Right renal pelvis (tissue), 4 donors: ENCODE data around the gene NBR1. TPM values are rescaled to one million over a fixed set of nuclear protein-coding genes. Genes with fewer than 3 reads are reported as not detected.
A peak's percentile ranks its signal among the peaks of the same experiment; 100 is the strongest.
"Not testable (repeated sequence)": the region's sequence is repeated elsewhere in the genome, so short reads cannot be mapped to it uniquely, and the experiment has no call there.

ENCODE experiments used
- DNase-seq, 4 donors: peaks; one replicate each; pipeline ENCODE4 v3.0.0-alpha.2; 2013; ENCODE audit warnings: low read depth in 4 of 4, low spot score in 3 of 4, missing footprints in 1 of 4
- polyA plus RNA-seq, 4 donors: library from polyadenylated mRNA; unstranded; fragments of 120-200 nt; gene quantifications; one replicate each; pipeline ENCODE4 v1.2.1, GENCODE V29; 2013; ENCODE audit not compliant: insufficient read length in 4 of 4

NBR1 gene
- polyA plus RNA-seq, 4 donors = 111 to 136 (median 130) TPM

DNA sequence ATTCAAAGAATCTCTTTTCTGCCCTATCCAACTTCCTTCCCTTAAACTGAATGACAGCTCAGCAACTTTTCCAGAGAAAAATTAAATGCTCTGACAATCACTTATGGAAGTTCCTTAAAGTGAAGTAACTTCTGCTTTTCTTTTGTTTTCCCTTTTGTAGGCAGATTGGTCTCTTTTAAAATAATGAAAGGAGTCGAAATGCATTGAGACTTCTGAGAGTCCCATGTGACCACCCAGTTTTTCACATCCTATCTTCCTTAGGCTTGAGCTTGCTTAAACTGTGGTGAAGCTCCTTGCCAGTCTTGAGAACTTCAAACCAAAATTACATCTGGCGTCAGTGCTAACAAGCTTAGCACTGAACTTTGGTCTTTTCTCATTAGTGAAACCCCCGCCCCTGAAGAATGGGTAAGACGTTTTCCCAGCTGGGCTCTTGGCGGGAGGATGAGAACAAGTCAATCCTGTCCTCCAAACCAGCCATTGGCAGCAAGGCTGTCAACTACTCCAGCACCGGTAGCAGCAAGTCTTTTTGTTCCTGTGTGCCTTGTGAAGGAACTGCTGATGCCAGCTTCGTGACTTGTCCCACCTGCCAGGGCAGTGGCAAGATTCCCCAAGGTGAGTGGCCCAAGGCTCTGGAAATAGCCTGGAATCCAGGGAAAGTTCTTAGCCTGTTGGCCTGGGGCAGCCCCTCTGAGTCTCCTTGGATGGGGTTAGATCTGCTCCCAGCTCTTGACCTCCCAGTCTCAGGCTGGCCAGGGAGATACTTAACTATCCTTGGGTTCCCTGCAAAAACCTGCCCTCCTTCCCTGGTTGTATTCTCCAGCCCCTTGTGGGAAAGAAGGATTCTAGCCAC is 41.9 kb downstream of the NBR1 start:
- DNase-seq = no peak

DNA sequence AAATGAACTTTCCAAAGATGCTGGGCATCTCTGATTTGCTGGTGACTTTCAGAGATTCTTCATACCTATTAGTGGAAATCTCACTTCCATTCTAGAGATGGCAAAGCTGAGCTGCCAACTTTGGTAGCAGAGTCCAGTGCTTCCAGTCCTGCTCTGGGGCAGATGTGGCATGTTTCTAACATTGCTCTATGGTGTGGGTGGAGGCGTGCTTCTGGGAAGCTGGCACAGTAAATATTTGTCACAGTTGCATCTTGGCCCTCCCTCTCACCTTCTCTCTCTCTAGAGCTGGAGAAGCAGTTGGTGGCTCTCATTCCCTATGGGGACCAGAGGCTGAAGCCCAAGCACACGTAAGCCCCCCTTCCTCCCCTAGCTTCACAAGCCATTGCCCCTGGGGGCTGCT is 42.5 kb downstream of the NBR1 start:
- DNase-seq = no peak

DNA sequence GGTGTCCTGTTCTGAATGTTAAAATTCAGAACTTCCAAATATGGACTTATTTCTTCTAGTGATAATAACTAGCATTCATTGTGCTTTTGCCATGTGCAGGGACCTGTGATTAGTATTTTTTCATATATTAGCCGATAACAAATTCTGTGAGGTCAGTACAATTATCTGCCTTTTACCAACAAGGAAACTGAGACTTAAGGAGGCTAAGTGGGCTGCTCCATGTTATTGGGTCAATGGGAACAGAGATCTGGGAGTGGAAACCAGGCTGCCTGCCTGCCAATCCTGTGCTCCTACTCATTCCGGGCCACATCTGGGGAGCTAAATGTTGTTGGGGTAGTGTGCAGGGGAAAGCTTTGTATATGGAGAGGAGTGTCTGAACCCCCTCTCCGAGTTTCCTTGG is 44.3 kb downstream of the NBR1 start:
- no peak for DNase-seq

DNA sequence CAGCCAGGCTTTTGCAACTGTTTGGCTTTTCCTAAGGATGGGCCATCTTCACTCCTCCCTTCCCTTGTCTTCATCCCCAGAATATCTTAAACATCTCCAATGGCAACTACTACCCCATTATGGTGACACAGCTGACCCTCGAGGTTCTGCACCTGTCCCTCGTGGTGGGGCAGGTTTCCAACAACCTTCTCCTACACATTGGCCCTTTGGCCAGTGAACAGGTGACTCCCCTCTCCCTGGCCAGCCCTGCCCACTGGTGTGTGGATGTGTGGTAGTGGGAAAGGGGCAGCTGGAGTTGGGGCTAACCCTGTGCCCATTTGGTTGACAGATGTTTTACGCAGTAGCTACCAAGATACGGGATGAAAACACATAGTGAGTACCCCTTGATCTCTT is 45.4 kb downstream of the NBR1 start:
- no peak for DNase-seq

DNA sequence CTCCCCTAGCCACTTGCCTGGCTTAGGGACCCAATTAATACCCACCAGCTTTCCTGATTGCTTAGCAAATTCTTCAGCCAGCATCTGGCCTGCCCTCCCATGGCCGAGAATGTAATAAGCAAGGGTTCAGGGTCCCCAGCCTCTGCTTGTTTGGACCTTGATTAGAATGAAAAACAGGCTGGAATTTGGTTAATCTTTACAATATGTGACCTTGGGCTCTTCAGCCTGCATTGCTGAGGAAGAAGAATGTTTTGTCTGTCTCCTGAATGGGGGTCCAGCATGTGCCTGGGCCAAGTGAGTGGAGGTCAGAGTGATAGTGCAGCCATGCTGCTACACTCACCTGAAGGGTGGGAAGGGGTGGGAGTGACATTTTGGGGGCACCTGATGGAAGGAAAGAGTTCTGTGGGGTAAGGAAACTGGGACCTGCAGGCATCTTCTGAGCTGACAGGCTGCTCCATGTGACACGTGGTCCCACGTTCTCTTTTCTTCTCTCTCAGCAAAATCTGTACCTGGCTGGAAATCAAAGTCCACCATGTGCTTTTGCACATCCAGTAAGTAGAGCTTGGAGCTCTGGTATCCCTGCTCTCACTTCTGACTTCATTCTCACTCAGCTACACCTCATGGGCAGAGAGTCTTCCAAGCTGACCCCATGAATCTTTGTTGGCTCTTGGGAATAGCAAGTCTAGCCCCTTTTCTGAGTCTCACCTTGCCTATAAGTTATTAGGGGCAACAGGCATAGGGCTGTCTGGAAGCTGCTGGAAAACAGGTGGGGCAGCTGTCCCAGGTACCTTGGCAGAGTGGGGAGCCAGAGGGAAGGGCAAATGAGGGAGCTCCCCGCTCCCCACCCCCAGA is 46.0 kb downstream of the NBR1 start:
- peak in 1 of 4 donors; percentile 14 for DNase-seq

DNA sequence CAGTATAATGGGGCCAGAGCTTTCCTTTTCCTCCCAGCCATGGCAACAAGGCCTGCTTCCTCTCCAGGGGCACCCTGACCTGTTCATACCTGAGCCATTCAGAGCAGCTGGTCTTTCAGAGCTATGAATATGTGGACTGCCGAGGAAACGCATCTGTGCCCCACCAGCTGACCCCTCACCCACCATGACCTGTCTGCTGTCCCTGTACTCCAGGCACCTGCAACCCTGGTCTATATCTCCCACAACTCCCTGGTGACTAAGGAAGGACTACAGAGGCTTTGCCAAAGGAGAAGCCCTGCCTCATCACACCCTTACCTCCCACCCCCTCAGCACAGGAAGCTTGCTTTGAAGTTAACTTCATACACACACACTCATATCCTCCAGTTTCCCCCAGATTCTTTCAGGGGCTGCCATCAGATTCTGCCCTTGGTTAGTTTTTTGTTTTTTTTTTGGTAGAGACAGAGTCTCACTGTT is 46.6 kb downstream of the NBR1 start:
- no peak for DNase-seq

DNA sequence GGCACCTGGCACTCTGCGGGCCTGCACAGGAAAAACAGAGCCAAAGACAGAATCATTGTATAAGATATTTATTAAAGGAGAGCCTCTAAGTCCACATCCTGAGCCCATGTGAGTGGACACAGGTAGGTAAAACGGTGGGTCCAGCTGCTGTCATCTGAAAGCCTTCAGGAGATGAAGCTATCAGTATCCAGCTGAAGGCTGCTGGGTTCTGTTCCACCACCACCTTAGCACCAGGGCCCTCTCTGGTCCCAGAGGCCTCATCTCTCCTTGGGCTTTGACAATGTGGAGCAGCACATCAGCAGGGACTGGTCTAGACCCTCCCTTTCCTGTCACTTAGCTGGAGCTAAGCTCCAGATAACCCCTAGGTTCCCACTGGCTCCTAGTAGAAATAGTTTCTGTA is 48.0 kb downstream of the NBR1 start:
- no peak for DNase-seq

DNA sequence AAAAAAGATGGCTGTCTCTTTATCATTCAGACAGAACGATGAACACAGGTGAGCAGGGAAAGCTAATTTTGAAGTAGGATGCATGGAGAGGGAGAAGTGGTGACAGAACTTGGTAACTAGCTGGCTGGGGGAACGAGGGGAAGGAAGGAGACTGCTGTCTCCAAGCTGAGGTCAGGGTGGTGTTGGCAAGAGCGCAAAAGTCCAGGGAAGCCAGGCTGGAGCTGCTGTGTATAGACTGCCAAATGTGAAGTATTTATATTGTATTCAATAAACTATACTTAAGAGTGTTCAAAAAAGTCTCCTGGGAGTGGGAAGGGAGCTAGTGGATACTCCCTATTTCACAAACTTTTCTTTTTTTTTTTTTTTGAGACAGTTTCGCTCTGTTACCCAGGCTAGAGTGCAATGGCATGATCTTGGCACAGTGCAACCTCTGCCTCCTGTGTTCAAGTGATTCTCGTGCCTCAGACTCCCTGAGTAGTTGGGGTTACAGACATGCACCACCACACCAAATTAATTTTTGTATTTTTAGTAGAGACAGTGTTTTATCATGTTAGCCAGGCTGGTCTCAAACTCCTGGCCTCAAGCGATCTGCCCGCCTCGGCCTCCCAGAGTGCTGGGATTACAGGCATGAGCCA is 48.8 kb downstream of the NBR1 start:
- no peak for DNase-seq

DNA sequence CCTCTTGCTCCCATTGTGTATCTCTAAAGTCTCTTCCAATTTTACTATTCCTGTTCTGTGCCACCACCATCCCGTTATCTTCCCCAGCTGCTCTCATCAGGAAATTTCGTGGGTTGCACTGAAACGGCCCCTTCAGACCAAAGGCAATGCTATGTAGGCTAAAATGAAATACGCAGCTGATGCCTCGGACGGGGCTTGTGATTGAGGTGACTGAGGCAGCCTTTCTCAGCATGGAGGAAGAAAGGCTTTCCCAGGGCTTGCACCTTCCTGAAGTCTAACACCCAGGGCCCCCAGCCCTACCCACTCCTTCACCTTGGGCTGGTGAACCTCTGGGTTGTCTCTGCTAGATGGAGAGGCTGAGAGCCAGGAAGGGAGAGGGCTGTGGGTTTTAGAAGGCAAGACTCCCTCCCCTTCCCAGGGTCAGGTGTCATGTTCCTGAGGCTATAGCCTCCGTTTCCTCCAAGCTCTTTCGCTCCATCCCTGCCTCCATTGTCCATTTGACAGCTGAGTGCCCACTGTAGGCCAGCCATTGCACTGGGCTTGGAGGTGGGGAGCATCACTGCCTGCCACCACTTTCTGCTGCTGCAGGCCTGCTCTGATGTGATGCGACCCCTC is 49.6 kb downstream of the NBR1 start:
- DNase-seq = no peak

DNA sequence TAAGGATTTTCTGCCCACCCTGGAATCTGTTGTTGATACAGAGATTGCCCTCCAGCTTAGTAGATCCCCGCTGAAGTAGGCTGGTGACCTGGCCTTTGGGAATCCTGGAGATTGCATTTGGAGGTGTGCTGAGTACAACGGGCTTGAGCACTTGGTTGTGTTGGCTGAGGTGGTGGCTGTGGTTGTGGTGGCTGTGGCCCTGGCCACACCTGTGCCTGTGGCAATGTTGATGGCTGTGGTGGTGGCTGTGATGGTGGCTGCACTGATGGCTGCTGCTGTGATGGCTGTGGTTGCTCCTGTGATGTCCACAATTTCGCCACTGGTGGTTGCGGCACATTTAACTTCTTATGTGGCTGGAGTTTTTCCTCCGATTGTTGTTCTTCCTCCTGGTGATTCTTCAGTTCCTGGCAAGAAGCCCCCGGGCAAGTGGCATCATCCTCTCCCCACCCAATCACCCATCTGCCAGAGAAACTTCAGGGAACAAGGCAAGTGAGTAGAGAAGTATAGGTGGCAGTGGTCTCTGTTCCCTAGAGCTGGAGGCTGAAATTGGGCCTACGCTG is 53.2 kb downstream of the NBR1 start:
- DNase-seq = no peak

DNA sequence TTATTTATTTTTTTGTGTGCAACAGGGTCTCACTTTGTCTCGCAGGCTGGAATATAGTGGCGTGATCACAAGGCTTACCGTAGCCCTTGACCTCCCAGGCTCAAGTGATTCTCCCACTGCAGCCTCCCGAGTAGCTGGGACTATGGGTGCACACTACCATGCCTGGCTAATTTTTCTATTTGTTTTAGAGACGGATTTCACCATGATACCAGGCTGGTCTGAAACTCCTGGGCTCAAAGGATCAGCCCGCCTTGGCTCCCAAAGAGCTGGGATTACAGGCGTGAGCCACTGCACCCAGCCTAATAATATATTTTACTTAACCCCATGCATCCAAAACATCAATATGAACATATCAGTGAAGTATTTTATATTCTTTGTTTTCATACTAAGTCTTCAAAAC is 55.4 kb downstream of the NBR1 start:
- DNase-seq = no peak

DNA sequence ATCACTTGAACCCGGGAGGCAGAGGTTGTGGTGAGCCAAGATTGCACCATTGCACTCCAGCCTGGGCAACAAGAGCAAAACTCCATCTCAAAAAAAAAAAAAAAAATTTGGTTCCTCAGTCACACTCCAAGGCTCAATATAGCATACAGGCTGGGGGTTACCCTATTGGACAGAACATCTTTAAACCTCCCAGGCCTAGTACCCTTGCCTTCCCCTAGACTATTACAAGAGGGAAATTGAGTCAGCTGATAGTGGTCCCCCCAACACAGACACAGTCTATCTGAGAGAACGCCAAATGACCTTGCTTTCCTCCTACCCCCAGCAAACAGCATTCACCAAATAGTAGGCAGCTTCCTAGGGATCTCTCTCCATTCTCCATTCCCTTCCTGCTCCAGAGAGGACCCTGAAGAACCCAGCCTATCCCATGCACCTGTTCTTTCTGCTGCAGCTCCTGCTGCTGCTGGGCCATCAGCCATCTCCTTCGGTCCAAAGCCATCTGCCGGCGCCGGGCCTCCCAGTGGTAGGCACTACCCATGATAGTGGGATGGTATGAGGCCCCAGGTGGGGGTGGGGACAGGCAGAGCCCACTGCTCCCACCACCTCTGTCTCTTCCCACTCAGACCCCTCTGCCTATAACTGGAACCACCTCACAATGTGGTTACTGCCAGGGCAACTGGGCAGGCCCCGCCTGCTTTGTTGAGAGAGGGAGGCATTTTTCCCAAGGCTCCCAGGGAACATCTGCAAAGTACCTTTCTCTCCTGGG is 57.2 kb downstream of the NBR1 start, which contains the start of gene CCDC200:
Gene CCDC200, minus strand, starts transcription at position 604 of the 763 bp plus-strand sequence. Its CDS starts 69 bp downstream, at position 535.
- DNase-seq = not testable (repeated sequence)

DNA sequence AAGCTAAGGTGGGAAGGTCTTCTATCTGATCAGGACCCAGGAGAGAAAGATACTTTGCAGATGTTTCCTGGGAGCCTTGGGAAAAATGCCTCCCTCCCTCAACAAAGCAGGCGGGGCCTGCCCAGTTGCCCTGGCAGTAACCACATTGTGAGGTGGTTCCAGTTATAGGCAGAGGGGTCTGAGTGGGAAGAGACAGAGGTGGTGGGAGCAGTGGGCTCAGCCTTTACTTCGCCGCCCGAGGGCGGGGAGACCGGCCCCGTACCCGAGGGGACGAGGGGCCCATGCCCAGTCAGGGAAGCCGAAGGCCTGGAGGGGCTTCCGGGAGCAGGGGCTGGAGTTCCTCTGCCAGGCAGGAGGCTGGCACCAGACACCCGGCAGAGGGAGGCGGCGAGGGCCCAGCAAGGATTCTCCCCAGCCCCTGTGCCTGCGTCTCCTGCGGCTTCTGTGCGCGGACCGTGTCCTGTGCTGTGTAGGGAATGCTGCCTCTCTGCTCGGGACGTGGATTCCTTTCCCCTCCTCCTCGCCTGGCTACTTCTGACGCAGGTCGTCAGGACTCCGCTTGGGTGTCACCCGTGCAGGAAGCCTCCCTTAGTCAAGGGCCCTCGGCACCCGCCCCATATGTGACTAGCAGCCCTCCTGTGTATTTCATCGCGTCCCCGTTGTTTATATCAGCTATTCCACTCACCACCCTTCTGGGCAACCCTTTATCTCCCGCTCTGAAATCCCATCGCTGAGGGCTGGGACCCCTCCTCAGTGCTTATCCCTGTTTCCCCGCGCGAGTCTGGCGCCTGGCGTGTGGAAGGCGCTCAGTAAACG is 60.4 kb downstream of the NBR1 start:
- not testable (repeated sequence) for DNase-seq

DNA sequence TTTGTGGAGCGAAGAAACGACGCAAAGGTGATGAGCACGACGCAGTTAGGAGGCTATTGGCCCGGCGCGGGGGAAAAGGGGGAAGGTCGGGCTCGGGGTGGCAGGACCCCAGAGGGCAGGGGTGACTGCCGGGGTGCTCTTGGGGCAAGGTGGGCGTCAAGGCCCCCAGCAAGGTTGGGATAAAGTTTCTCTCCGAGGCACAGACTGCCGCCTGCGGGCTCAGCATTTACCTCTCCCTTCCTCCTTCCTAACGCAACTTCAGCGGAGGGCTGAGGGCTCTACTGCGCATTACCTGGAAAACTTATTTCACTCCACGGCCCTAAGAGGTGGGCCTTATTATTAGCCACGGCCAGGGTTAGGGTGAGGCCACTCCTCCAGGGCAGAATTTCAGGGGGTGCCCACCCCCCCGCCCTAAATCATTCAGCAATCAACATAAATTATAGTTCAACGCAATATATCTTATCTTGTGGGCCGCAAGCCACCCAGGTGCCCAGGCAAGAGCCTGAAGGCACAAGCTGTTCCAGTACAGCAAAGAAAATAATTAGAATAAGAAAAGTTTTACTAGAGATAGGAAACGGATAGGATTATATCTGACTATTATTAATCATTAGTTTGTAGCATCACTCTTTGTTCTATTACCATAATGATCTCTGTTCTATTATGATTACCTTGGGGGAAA is 61.1 kb downstream of the NBR1 start:
- DNase-seq = not testable (repeated sequence)

DNA sequence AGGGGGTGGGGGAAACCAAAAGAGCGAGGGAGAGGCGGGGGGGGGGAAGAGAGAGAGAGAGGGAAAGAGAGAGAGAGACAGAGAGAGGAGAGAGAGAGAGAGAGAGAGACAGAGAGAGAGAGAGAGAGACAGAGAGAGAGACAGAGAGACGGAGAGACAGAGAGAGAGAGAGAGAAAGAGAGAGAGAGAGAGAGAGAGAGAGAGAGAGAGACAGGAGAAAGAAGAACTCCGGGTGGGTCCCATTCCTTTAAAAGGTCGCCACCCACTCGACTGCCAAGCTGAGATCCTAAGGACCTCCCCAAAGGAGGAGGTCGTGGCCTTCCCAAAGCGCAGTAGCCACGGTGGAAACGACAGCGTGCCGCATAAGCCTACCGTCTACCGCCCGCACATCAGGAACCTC is 62.2 kb downstream of the NBR1 start:
- DNase-seq = not testable (repeated sequence)

DNA sequence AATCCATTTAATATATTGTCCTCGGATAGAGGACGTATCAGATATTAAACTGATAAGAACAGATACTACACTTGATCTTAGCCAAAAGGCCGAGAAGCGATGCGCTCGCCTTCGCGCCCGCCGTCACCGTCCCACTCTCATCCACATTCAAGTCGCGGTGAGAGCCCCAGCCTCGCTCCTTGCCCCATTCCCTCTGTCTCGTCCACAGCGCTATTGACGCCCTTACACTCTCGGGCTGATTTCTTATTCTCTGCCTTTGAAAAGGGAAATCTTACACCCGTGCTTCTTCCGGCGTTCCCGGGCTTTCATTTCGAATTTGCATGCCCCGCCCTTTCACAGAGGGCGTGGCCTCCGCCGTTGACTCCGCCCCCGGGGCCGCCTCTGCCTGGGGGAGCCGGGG is 62.9 kb downstream of the NBR1 start, which contains the start of gene RNU2-1:
Gene RNU2-1, minus strand, starts transcription at position 101 of the 400 bp plus-strand sequence.
- DNase-seq = not testable (repeated sequence)

DNA sequence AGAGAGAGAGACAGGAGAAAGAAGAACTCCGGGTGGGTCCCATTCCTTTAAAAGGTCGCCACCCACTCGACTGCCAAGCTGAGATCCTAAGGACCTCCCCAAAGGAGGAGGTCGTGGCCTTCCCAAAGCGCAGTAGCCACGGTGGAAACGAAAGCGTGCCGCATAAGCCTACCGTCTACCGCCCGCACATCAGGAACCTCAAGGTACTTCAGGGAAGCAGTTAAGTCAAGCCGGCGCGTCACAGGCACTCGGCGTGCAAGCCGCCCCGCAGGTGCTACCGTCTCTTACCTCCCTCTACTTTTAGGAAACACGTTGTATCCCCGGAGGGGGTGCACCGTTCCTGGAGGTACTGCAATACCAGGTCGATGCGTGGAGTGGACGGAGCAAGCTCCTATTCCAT is 68.6 kb downstream of the NBR1 start:
- not testable (repeated sequence) for DNase-seq
